ENCODE data around the gene BCL2L13.
"Not testable (repeated sequence)": the region's sequence is repeated elsewhere in the genome, so short reads cannot be mapped to it uniquely, and the experiment has no call there.

Gene BCL2L13

DNA sequence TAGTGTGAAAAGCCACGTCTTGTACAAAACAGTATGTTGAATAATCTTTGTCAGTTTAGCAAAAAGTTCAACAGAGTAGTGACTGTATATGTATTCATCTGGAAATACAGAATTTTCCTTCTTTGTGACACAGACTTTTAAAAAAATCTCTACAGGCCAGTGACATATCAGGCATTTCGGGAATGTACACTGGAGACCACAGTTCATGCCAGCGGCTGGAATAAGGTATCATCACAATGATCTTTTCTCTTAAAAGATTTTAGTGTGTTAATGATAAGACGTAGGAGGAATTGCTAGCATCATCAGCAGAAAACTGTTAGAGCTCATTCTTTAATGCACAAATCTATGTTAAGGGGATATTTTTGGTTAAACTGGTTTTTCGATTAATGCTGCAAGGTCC is 57.4 kb downstream of the BCL2L13 start:
- no peak for DNase-seq (ENCODE audit: low read depth in 2 of 2)

DNA sequence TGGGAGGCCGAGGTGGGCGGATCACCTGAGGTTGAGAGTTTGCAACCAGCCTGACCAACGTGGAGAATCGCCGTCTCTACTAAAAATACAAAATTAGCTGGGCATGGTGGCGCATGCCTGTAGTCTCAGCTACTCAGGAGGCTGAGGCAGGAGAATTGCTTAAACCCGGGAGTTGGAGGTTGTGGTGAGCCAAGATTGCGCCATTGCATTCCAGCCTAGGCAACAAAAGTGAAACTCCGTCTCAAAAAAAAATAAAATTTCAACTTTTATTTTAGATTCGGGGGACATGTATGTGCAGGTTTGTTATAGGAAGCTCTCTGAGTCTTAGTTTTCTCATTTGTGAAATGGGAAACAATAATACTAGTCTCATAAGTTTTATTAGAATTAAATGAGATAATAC is 58.6 kb downstream of the BCL2L13 start:
- DNase-seq (ENCODE audit: low read depth in 2 of 2): not testable (repeated sequence)

DNA sequence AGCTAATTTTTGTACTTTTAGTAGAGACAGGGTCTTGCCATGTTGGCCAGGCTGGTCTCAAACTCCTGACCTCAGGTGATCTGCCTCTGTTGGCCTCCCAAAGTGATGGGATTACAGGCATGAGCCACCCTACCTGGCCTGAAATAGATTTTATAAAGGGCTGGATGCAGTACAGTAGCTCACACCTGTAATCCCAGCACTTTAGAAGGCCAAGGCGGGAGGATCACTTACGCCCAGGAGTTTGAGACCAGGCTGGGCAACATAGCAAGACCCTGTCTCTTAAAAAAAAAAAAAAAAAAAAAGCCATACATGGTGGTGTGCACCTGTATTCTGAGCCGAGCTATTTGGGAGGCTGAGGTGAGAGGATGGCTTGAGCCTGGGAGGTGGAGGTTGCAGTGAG is 59.7 kb downstream of the BCL2L13 start:
- not testable (repeated sequence) for DNase-seq (ENCODE audit: low read depth in 2 of 2)

DNA sequence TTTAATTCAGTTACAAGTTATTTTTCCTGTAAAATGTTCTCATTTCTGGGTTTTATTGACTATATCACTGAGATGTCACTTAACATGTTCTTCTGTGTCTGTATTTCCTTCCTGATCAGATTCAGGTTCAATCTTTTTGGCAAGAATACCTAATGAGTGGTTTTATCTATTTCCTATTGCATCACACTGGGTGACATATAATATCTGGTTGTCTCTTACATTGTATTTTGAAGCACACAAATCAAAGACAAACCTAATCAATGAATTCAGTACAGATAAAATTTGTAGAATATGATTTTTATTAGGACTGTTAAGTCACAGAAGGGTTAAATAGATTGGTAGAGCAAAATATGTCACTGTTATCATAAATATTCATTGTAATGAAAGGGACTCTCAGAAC is 60.4 kb downstream of the BCL2L13 start:
- DNase-seq (ENCODE audit: low read depth in 2 of 2): no peak

DNA sequence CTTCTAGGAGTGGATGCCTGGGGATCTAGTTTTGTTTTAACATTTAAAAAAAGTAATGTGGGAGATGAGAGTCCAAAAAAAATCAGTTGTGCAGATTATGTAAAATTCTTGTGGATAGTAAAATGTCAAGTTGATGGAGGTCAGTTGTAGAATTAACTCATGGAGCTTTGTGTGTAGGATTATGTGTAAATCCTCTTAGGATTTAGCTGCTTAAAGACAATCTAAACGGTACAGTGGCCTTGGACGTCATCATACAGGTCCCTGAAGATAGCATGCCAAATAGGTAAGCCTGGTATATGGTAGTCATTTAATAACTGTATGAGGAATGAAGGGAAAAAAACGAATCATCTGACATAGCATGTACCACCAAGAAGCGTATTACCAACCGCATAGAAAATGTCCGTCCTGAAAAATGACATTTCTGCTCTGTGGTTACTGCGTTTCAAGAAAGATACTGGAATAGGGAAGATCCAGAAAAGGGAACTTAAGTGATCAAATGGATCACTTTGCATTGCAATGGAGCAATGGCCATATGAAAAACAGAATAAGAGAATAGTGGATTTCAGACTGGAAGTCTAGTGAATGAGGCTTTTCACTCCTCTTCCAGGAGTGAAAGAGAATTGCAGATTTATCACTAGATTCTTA is 61.3 kb downstream of the BCL2L13 start:
- no peak for DNase-seq (ENCODE audit: low read depth in 2 of 2)

DNA sequence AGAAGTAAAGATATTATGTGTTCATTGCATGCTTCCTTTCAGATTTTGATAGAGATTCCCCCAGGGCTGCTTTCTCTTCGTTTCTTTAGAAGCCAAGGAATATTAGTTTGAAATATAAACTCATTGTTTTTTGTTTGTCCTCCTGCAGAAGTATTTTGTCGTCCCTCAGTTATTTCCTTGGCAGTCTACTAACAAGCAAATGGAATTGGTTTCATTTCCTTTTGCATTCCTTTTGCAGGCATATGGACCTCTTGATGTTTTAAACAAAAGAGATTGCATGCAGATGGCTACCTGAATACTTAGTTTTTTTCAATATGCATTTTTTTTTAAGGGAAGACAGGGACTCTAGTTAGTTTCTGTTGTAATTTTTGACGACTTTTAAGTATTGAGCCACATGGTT is 62.2 kb downstream of the BCL2L13 start:
- no peak for DNase-seq (ENCODE audit: low read depth in 2 of 2)

DNA sequence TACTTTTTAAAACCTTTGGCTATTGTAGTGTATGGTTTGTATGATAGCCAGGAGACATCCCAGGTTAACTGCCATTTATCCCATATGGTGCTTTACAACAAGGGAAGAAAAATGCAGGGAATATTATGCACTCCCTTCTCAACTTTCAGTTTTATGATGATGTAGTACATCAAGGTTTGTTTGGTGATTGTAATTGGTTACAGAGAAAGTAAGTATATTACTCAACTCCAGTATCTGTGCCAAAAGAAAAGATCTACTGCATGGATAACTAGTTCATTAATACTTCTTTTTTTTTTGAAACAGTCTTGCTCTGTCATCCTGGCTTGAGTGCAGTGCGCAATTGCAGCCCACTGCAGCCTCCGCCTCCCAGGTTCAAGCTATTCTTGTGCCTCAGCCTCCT is 65.3 kb downstream of the BCL2L13 start:
- no peak for DNase-seq (ENCODE audit: low read depth in 2 of 2)

DNA sequence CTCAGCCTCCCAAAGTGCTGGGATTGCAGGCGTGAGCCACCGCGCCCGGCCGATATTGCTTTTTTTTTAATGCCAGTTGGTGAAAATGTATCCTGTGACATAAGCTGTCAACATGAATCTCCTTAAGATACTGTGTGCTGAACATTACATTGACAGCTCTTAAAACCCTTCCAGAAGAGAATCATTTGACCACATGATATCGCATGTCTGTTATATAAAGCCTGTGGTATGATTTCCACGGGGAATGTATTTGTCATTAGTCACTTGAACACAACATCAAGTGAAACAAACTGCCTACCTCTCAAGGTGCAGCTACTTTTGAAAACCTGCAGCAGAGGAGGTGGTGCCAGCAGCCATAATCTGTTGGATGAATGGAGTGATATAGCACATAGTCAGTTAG is 67.0 kb downstream of the BCL2L13 start:
- no peak for DNase-seq (ENCODE audit: low read depth in 2 of 2)

DNA sequence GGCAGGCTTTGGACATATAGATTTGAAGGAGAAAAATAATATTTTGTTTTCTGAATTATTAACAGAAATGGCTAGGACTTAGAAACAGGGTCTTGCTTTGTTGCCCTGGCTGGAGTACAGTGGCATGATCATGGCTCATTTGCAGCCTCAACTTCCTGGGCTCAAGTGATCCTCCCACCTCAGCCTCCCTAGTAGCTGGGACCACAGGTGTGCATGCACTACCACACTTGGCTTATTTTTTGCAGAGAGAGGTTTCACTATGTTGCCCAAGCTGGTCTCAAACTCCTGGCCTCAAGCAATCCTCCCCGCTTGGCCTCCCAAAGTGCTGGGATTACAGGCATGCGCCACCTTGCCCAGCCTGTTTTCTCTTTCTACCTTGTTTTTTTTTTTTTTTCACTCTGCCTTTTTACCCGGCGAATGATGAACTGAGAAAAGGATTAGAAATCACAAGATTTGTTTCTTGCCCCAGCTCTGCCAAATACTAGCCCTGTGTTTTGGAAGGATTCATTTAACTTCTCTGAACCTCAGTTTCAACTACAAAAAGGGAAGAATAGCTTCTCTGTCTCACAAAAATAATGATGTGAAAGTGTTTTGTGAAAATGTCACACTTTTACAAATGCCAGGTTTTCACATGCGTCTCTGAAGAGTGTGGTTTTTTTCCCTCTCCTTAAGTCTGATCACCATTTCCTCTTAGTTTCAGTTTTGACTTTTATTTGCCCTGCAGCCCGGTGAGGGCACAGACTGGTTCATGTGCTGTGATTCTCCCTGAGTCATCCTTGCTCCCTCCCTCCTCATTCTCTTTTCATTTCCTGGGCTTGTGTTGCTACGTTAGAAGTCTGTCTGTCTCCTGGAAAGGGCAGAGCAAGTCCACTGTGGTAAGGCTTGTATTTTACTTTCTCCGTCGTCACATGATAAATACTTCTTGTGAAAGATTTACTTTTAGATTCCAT is 67.7 kb downstream of the BCL2L13 start:
- DNase-seq (ENCODE audit: low read depth in 2 of 2): peak; percentile 12 to 17

DNA sequence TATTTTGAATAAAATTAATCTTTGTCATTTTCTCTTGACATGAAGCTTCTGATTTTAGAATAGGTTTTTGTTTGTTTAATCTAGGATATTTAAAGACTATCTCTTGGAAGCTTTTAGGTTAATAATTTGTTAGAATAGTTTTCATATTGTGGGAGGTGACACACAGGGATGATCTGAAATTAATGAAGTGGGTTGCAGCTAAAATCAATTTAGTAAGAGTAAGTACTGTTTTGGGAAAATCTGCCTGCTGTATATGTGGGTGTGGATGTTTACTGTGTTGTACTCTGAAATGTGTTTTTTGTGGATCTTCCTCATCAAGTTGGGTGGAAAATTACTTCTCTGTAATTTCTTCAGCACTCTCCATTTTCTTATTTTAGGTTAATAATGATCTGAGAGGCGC is 68.4 kb downstream of the BCL2L13 start:
- DNase-seq (ENCODE audit: low read depth in 2 of 2): no peak

DNA sequence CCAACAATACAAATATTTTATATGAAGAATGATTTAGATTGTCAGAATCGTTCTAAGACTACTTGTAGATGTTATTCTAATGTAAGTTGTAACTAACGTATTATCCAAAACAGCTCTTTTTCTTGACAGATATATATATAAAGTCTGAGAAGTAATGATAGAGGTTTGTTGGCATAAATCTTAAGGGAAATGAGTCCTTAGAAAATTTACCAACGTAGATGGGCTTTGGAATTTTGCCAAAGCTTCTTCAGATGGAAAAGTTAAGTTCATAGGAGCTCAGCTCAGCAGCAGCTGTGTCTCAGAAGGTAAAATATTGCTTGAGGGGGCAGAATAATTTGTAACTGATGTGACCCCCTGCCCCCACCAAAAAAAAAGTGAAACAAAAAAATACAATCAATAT is 69.0 kb downstream of the BCL2L13 start:
- no peak for DNase-seq (ENCODE audit: low read depth in 2 of 2)

DNA sequence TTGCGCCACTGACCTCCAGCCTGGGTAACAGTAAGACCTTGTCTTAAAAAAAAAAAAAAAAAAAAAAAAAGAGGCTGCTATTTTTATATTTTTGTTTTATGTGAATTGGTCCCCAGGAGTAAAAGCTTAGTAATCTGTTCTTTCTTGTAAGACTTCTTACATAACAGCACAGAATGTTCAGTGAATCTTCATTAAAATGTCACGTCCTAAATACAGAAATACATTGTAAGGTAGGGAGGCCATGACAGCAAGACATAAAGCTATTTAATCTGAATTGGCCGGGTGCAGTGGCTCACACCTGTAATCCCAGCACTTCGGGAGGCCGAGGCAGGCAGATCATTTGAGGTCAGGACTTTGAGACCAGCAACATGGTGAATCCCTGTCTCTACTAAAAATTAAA is 71.5 kb downstream of the BCL2L13 start:
- no peak for DNase-seq (ENCODE audit: low read depth in 2 of 2)

DNA sequence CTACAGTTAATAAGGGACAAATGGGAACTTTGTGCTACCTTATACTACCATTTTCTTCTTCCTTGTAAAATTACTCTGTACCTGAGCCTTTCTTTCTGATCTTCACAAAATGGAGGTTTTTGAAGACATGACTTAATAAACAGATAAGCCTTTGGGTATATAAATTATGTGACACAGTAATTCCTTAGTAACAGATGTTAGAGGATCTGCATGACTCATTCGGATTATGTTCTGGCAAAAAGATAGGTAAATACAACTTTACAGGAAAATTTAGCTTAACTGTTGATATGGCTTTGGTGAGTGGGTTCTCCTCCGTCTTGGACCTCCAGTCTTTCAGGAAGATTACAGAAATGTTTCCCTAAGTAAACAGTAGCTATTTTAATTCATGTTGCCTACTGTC is 73.9 kb downstream of the BCL2L13 start:
- DNase-seq (ENCODE audit: low read depth in 2 of 2): no peak

DNA sequence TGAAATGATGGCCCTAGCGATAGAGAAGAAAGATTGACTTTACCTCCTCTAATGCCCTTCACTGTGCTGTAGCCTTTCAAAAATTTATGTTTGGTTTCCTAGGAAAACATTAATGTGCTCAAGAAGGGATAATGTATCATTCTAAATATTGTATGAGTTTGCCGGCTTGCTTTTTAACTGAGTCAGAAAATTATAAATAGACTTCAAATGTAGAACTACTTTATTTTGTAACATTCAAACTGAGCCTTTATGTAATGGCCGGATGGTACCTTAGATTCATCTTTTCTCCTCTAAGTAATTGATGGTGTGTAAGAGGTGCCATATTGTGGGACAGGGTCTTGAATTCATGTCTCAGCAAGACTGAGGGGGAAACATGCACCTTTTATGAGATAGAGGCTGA is 78.0 kb downstream of the BCL2L13 start:
- no peak for DNase-seq (ENCODE audit: low read depth in 2 of 2)

DNA sequence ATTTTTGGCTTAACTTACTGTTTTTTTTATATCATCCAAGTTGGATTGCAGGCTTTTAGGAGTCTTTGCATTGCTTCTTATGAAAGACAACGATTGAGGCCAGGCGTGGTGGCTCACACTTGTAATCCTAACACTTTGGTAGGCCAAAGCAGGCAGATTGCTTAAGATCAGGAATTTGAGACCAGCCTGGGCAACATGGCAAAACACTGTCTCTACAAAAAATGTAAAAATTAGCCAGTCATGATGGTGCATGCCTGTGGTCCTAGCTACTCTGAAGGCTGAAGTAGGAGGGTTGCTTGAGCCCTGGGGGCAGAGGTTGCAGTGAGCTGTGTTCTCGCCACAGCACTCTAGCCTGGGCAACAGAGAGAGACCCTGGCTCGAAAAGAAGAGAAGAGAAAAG is 79.2 kb downstream of the BCL2L13 start:
- no peak for DNase-seq (ENCODE audit: low read depth in 2 of 2)

DNA sequence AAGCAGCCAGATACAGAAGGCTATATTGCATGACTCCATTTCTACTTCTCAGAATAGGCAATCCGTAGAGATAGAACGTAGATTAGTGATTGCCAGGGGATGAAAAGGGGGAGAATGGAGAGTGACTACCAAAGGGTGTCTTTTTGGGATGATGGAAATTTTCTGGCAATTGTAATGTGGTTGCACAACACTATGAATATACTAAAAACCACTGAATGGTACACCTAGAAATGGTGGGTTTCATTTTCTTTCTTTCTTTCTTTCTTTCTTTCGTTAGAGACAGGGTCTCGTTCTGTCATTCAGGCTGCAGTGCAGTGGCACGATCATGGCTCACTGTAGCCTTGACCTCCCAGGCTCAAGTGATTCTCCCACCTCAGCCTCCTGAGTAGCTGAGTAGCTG is 81.4 kb downstream of the BCL2L13 start:
- no peak for DNase-seq (ENCODE audit: low read depth in 2 of 2)

DNA sequence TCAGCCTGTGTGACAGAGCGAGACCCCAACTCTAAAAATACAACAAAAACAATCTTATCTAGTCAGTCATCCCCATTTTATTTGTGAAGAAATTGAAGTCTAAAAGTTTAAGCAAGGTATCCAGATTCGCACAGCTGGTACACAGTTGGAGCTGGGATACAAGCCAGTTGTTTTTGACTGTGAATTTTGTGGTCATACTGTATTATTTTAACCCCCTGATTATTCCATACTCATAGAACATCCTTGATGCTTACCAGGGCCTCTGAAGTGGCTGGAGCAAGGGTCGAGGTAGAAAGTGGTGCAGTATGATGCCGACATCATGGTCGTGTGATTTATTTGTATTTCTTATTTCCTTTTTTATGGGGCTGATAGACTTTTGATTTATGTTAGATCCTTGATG is 85.7 kb downstream of the BCL2L13 start:
- DNase-seq (ENCODE audit: low read depth in 2 of 2): no peak

DNA sequence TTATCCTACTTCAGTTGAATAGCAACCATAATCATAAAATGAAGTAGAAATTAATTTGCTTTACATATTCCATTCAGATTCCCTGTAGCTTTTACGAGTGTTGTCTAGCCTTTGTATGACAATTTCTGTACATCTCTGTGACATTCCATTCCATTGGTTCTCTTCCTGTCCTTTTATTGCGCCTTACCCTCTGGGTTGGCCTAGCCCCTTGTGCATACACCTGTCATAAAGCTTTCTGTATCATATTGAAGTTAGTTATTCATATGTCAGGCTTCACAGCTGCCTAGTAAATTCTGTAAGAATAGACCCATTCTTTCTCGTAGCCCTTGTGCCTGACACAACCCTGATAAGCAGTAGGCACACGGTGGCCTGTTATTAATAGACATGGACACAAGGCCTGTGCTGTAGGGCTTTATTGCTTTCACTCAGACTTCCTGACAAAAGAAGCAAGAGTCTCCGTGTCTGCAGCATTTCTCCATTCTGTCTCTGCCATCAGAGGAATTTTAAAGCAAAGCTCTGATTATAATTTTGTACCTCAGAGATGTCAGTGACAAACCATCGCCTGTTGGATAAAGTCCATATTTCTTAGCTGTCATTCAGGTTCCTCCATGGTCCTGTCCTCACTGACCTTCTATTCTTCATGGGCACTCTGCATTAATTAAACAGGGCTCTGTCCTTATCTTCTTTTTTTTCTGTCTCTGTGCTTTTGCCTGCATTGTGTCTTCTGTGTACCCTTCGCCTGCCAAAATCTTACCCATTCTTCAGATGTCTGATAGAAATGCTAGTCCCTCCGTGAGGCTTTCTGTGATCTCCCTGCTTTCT is 86.3 kb downstream of the BCL2L13 start:
- DNase-seq (ENCODE audit: low read depth in 2 of 2): no peak

DNA sequence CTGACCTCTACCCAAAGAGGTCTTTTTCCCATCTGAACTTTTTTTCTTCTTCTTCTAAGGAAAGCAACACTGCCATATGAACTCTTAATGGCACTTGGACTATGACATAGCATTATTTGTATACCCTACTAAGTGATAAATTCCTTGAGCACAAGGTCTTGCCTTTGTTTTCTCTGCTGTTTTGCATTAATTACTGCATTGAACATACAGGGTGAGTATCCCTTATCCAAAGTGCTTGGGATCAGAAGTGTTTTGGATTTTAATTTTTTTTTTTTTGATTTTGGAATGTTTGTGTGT is 86.9 kb downstream of the BCL2L13 start:
- DNase-seq (ENCODE audit: low read depth in 2 of 2): no peak

DNA sequence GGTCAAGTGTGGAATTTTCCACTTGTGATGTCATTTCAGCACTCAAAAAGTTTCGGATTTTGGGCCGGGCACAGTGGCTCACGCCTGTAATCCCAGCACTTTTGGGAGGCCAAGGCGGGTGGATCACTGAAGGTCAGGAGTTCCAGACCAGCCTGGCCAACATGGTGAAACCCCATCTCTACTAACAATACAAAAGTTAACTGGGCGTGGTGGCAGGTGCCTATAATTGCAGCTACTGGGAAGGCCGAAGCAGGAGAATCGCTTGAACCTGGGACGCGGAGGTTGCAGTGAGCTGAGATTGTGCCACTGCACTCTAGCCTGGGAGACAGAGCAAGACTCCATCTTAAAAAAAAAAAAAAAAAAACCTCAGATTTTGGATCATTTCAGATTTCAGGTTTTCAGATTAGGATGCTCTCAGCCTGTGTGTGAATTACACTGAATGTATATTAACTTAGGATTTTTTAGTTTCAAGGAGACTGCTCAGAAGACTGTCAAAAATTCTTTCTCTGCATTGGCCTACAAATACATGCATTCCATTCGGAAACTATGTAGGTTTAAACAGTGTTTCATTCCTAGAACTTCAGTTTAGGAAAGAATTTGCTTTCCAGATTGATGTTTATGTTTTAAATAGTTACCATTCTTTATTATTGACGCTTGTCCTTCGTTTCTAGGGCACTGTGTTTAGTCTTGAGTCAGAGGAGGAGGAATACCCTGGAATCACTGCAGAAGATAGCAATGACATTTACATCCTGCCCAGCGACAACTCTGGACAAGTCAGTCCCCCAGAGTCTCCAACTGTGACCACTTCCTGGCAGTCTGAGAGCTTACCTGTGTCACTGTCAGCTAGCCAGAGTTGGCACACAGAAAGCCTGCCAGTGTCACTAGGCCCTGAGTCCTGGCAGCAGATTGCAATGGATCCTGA is 87.7 kb downstream of the BCL2L13 start:
- DNase-seq (ENCODE audit: low read depth in 2 of 2): no peak

Measured in activated CD4-positive, alpha-beta T cell treated with anti-CD3 and anti-CD28 coated beads for 24 hours (primary cell).